OCI-LY3 (cell line): ENCODE measurements around the gene PDE10A.

Experiments used
- CTCF ChIP-seq: fragments of 200-600, 300-600 bp; sonication (generic); IDR thresholded peaks from 2 replicates; pipeline ENCODE4 v1.5.1; 2014; ENCODE audit warnings: antibody characterized with exemption, low read length, low read depth
- EZH2phosphoT487 ChIP-seq: fragments of 200-600 bp; shearing (Covaris generic); IDR thresholded peaks from 2 replicates; pipeline ENCODE4 v1.6.1; 2018; ENCODE audit warnings: antibody characterized with exemption, mixed run types, low read depth

- TF ChIP-seq EZH2phosphoT487 (no peak), CTCF (no peak)
These were observed 258.7 kb downstream of the PDE10A start for GRCh38 chr6:165404296-165404695.
